K562 (cell line): ENCODE data around the gene ENSA. TPM values are rescaled to one million over a fixed set of nuclear protein-coding genes. Genes with fewer than 3 reads are reported as not detected.
"Not testable (repeated sequence)": the region's sequence is repeated elsewhere in the genome, so short reads cannot be mapped to it uniquely, and the experiment has no call there.

ENCODE experiments used
- ATAC-seq: fragments of 200-7000 bp; cut with Tn5 transposase; 3 replicates; pipeline ENCODE4 v1.9.1; 2020; ENCODE audit warnings: moderate library complexity
- BruUV-seq: library from RNA; stranded (reverse); fragments of 400-500 nt; replicated peaks from 2 replicates; lab custom pipeline; 2021; lab: Mats Ljungman, UMichigan
- CTCF ChIA-PET: fragments of 300-600 bp; formaldehyde crosslinking; extraction: SDS; loops from one replicate; lab custom pipeline; 2021; ENCODE audit warnings: low intra/inter-chr PET ratio; lab: Yijun Ruan, JAX
- POLR2A ChIA-PET: fragments of 300-600, 350-650 bp; sonication (Branson Sonifier 250); formaldehyde crosslinking; extraction: SDS; loops from one replicate; lab custom pipeline; 2021; ENCODE audit warnings: antibody characterized with exemption, inconsistent platforms; lab: Yijun Ruan, JAX
- DNase-seq, 4 experiments: peaks; one replicate each; pipeline versions ENCODE4 v3.0.0 to v3.0.0-alpha.2; 2011 to 2018; ENCODE audit warnings: low spot score in 3 of 4, mixed read lengths in 3 of 4; ENCODE audit errors: extremely low read depth in 1 of 4
- FAIRE-seq: peaks from 2 replicates; lab custom pipeline; 2011; peaks lifted over from hg19 to GRCh38; lab: Jason Lieb, UNC
- H2AFZ ChIP-seq: 2 replicates; pipeline ENCODE4 v1.6.0; 2011; ENCODE audit warnings: low read depth, low read length, control low read depth, inconsistent platforms
- H3K27ac ChIP-seq: fragments of 200-600 bp; 3 replicates; pipeline ENCODE4 v1.8.0; 2011; ENCODE audit warnings: low read depth, mild to moderate bottlenecking, control low read depth, inconsistent platforms, low read length, moderate library complexity, mixed read lengths; ENCODE audit errors: extremely low read depth
- H3K27me3 ChIP-seq, 2 experiments: fragments of 300-600 bp in 1 of 2; 2 replicates in 1 of 2; 3 replicates in 1 of 2; pipeline versions ENCODE4 v1.6.0 to v1.8.0; 2011; ENCODE audit warnings: inconsistent platforms in 2 of 2, low read length in 2 of 2, mild to moderate bottlenecking in 1 of 2, mixed read lengths in 1 of 2, moderate library complexity in 1 of 2; ENCODE audit not compliant: control insufficient read depth in 2 of 2, insufficient read depth in 2 of 2
- H3K36me3 ChIP-seq: fragments of 300-600 bp; 3 replicates; pipeline ENCODE4 v1.8.0; 2011; ENCODE audit warnings: mild to moderate bottlenecking, low read length, inconsistent platforms; ENCODE audit not compliant: control insufficient read depth, insufficient read depth
- H3K4me1 ChIP-seq, 2 experiments: fragments of 200-600 bp in 1 of 2; replicated peaks in 1 of 2; 2 replicates in 1 of 2; 3 replicates in 1 of 2; pipeline versions ENCODE4 v1.5.1 to v1.8.0; 2011; ENCODE audit warnings: inconsistent platforms in 2 of 2, low read length in 2 of 2, mild to moderate bottlenecking in 1 of 2, mixed read lengths in 1 of 2, moderate library complexity in 1 of 2; ENCODE audit not compliant: control insufficient read depth in 2 of 2, insufficient read depth in 2 of 2
- H3K4me2 ChIP-seq: 2 replicates; pipeline ENCODE4 v1.6.1; 2011; ENCODE audit warnings: low read length, control low read depth, inconsistent platforms, mixed read lengths; ENCODE audit not compliant: insufficient read depth
- H3K4me3 ChIP-seq: fragments of 200-600 bp; sonication (generic), shearing (Covaris generic); 2 replicates; pipeline ENCODE4 v1.5.1; 2016; ENCODE audit warnings: control low read depth, inconsistent platforms
- H3K79me2 ChIP-seq: fragments of 200-600 bp; 3 replicates; pipeline ENCODE4 v1.8.0; 2011; ENCODE audit warnings: low read length, inconsistent platforms; ENCODE audit not compliant: control insufficient read depth, insufficient read depth
- H3K9ac ChIP-seq, 2 experiments: 2 replicates each; pipeline versions ENCODE4 v1.6.0 to v1.6.1; 2011; ENCODE audit warnings: low read depth in 2 of 2, low read length in 2 of 2, control low read depth in 1 of 2, inconsistent platforms in 1 of 2, mild to moderate bottlenecking in 1 of 2, mixed read lengths in 1 of 2; ENCODE audit not compliant: insufficient read depth in 1 of 2
- H3K9me1 ChIP-seq: one replicate; pipeline ENCODE4 v1.6.0; 2011; ENCODE audit warnings: inconsistent platforms, mild to moderate bottlenecking, low read length, moderate library complexity; ENCODE audit not compliant: control insufficient read depth, insufficient read depth
- H3K9me3 ChIP-seq: replicated peaks from 2 replicates; pipeline ENCODE4 v1.5.1; 2011; ENCODE audit warnings: low read depth, low read length, inconsistent platforms; ENCODE audit not compliant: control insufficient read depth, insufficient read depth
- H4K20me1 ChIP-seq: replicated peaks from 2 replicates; pipeline ENCODE4 v1.6.1; 2011; ENCODE audit warnings: low read length, inconsistent platforms, mixed read lengths; ENCODE audit not compliant: control insufficient read depth, insufficient read depth
- ARID1B ChIP-seq: fragments of 450-650 bp; IDR thresholded peaks from 2 replicates; pipeline ENCODE4 v1.6.1; 2016; ENCODE audit warnings: antibody characterized with exemption, mild to moderate bottlenecking, inconsistent platforms
- CBFA2T3 ChIP-seq: fragments of 450-650 bp; IDR thresholded peaks from 2 replicates; pipeline ENCODE4 v1.6.1; 2017
- CXXC5 ChIP-seq: fragments of 250-450 bp; sonication (Bioruptor Pico); IDR thresholded peaks from 2 replicates; pipeline ENCODE4 v1.8.0; 2022; ENCODE audit warnings: inconsistent platforms, mild to moderate bottlenecking, moderate library complexity
- DPF2 ChIP-seq: fragments of 450-650 bp; IDR thresholded peaks from 2 replicates; pipeline ENCODE4 v1.6.1; 2016
- GATAD2A ChIP-seq: fragments of 450-650 bp; IDR thresholded peaks from 2 replicates; pipeline ENCODE4 v1.6.1; 2017
- KDM1A ChIP-seq, 2 experiments: fragments of 450-650 bp; IDR thresholded peaks; 2 replicates each; pipeline ENCODE4 v1.6.1; 2016; ENCODE audit warnings: mild to moderate bottlenecking in 2 of 2
- MCM5 ChIP-seq: fragments of 450-650 bp; IDR thresholded peaks from 2 replicates; pipeline ENCODE4 v1.6.1; 2016; ENCODE audit warnings: low read depth
- SMAD4 ChIP-seq: fragments of 250-450 bp; sonication (Bioruptor Pico); conservative IDR thresholded peaks from 2 replicates; pipeline ENCODE4 v1.8.0; 2021; ENCODE audit warnings: inconsistent platforms, mild to moderate bottlenecking, moderate library complexity
- SMARCA4 ChIP-seq: fragments of 450-650 bp; IDR thresholded peaks from 2 replicates; pipeline ENCODE4 v1.6.1; 2016
- SMARCE1 ChIP-seq: fragments of 450-650 bp; IDR thresholded peaks from 2 replicates; pipeline ENCODE4 v1.7.1; 2016; ENCODE audit warnings: mild to moderate bottlenecking
- SOX6 ChIP-seq: fragments of 450-650 bp; IDR thresholded peaks from 2 replicates; pipeline ENCODE4 v1.6.1; 2014; ENCODE audit warnings: mild to moderate bottlenecking
- TCFL5 ChIP-seq: fragments of 250-450 bp; sonication (Bioruptor Pico); conservative IDR thresholded peaks from 2 replicates; pipeline ENCODE4 v1.6.1; 2021; ENCODE audit warnings: mild to moderate bottlenecking, moderate library complexity, matching md5 sums
- TOE1 ChIP-seq, 2 experiments: fragments of 450-650 bp in 1 of 2; sonication (generic) in 1 of 2; formaldehyde crosslinking in 1 of 2; IDR thresholded peaks; 2 replicates each; pipeline versions ENCODE4 v1.7.1 to v1.8.0; 2016 to 2022; ENCODE audit warnings: borderline replicate concordance in 2 of 2, mild to moderate bottlenecking in 2 of 2, antibody characterized with exemption in 1 of 2, inconsistent platforms in 1 of 2, low read depth in 1 of 2, missing genetic modification reagents in 1 of 2, moderate library complexity in 1 of 2
- ZNF717 ChIP-seq: fragments of 250-450 bp; sonication (Bioruptor Pico); IDR thresholded peaks from 2 replicates; pipeline ENCODE4 v1.5.0; 2021
- ZNF77 ChIP-seq: fragments of 250-450 bp; sonication (Bioruptor Pico); IDR thresholded peaks from 2 replicates; pipeline ENCODE4 v1.5.0; 2020
- WGBS: fragments of 100-300 bp; shearing (Covaris generic); methylation state at CpG from one replicate; pipeline ENCODE4 v1.1.6; 2016; ENCODE audit warnings: low coverage, mixed read lengths; ENCODE audit not compliant: insufficient coverage; ENCODE audit errors: missing lambda C conversion rate; 5-methylcytosine and 5-hydroxymethylcytosine counted together
- in situ Hi-C: fragments of 300-500 bp; cut with MboI; formaldehyde crosslinking; loops from 4 replicates; pipeline ENCODE4 v1.15.0; 2018; ENCODE audit warnings: inconsistent platforms, mixed read lengths
- intact Hi-C: fragments of 100-400 bp; cut with micrococcal nuclease; formaldehyde crosslinking; loops from 2 replicates; pipeline ENCODE4 v1.14.2; 2022
- polyA plus RNA-seq, 8 experiments: library from polyadenylated mRNA; depleted of rRNA in 4 of 8; stranded (reverse) in 5 of 8; unstranded in 3 of 8; fragments of >200 nt; fragmentation: Nextera tagmentation in 2 of 8; fragmentation: Illumina TruSeq in 1 of 8; extraction: Ambion mirVana in 2 of 8; extraction: Trizol in 1 of 8; gene quantifications; 2 replicates each; pipeline versions ENCODE4 v1.2.1 to v1.2.3, GENCODE V29; 2011 to 2014; ENCODE audit warnings: inconsistent platforms in 1 of 8, missing spikeins in 1 of 8
- total RNA-seq, 7 experiments: library from RNA; depleted of rRNA in 6 of 7; stranded (reverse); fragments of >200 nt in 6 of 7; fragmentation: Illumina TruSeq in 2 of 7; extraction: Trizol in 2 of 7; gene quantifications; 2 replicates each; pipeline versions ENCODE4 v1.2.1 to v1.2.3, GENCODE V29; 2011 to 2021; ENCODE audit warnings: low replicate concordance in 1 of 7

ENSA gene
- total and polyA plus RNA-seq, 9 of the 15 experiments (the other 6 are each of a cell fraction or from before 2014, with no cell fraction given) = 68.1 to 605 (median 188) TPM

DNA sequence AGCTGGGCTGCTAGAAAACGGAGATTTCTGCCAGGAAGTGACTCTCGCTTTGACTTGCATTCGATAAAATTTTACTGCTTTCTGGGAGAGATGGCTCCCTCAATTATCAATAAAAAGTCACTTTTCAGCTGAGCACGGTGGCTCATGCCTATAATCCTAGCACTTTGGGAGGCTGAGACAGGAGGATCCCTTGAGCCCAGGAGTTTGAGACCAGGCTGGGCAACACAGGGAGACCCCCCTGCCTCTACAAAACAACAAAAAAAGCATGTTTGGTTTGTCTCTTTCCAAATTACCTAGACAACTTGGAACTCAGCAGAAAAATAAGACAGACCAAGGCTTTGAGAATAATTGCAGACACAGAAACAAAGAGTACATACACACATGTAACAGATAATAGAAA is 12.9 kb upstream of the ENSA start:
- no peak overlapping the region for H3K4me3 ChIP-seq
- ChIA-PET POLR2A (interaction anchor here (0.9 kb wide), 1 partner anchor 14 kb away, joined by 3 read pairs; no protein-coding TSS in a partner anchor), CTCF (no interaction called here)
- no peaks in the 10 kb centered on the region for H3K9me3 ChIP-seq
- no peaks in the 10 kb centered on the region for H3K79me2 ChIP-seq
- H3K9me1 ChIP-seq = no peaks in the 10 kb centered on the region
- no TSS peak for BruUV-seq
- H3K4me2 ChIP-seq = no peak overlapping the region
- WGBS = 57% methylated on average over 4 of the region's 4 CpGs
- FAIRE-seq (no peak), DNase-seq (no peak), ATAC-seq (no peak)
- peaks cover 12% of the 10 kb centered on the region; the same call in 2 of the 3 replicates for H3K36me3 ChIP-seq
- H4K20me1 ChIP-seq = no peaks in the 10 kb centered on the region
- TF ChIP-seq ZNF77 (CRISPR knock-in tag) (no peak), TCFL5 (no peak), MCM5 (no peak), ZNF717 (CRISPR knock-in tag) (no peak)
- peaks cover 2 to 6% of the 10 kb centered on the region in 2 experiments; a peak in 4 of 5 replicates for H3K4me1 ChIP-seq
- H2AFZ ChIP-seq = no peak overlapping the region
- intact Hi-C loops = no loop called here
- H3K27ac ChIP-seq = peak overlapping the region; percentile 29; the same call in 1 of the 3 replicates
- H3K27me3 ChIP-seq = no peaks in the 10 kb centered on the region
- in situ Hi-C loops = no loop called here
- no peak overlapping the region for H3K9ac ChIP-seq

DNA sequence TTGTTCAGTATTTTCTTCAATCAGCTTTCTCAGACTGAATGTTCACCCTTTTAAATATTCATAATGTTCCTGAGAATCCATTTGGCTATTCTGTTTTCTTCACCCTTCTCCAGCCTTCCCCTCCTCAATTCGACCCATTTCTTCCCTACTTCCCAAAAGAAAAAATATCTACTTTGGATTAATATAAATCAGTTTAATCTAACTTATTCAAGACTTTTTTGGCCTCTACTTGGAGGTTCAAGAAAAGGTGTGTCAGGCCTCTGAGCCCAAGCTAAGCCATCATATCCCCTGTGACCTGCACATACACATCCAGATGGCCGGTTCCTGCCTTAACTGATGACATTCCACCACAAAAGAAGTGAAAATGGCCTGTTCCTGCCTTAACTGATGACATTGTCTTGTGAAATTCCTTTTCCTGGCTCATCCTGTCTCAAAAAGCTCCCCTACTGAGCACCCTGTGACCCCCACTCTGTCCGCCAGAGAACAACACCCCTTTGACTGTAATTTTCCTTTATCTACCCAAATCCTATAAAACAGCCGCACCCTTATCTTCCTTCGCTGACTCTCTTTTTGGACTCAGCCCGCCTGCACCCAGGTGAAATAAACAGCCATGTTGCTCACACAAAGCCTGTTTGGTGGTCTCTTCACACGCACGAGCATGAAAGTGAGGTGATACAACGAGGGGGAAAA is 11.9 kb upstream of the ENSA start:
- H3K9me1 ChIP-seq; DNase-seq; H4K20me1 ChIP-seq; BruUV-seq; H3K36me3 ChIP-seq; H3K4me1 ChIP-seq; H3K4me3 ChIP-seq; H3K27me3 ChIP-seq; FAIRE-seq; H3K9me3 ChIP-seq; CTCF ChIA-PET; H3K4me2 ChIP-seq; H3K79me2 ChIP-seq; TF ChIP-seq TOE1 (CRISPR knock-in tag; IDR thresholded peaks at IDR 0.05; ENCODE audit: borderline replicate concordance, low read depth): not testable (repeated sequence)
- 6% methylated on average over 8 of the region's 9 CpGs for WGBS
- POLR2A ChIA-PET = interaction anchor here (0.6 to 1.1 kb wide), 3 partner anchors 13 to 689 kb away, joined by 3 read pairs; no protein-coding TSS in a partner anchor
- Histone ChIP-seq H2AFZ (peak overlapping the region; percentile 0; the same call in 1 of the 2 replicates), H3K9ac (peak overlapping the region in 1 of 2 experiments; percentile 48; a peak in 1 of 4 replicates)
- peak; percentile 55 for ATAC-seq
- TF ChIP-seq SOX6 (peak; percentile 15; the same call in 1 of the 2 replicates), CBFA2T3 (peak; percentile 57), DPF2 (peak; percentile 72), SMAD4 (CRISPR knock-in tag) (0 out of 2 replicates have a peak, but pooled peaks have one; percentile 21), GATAD2A (0 out of 2 replicates have a peak, but pooled peaks have one; percentile 67), TOE1 (IDR thresholded peaks at IDR 0.05; ENCODE audit: borderline replicate concordance) (0 out of 2 replicates have a peak, but pooled peaks have one; percentile 12), SMARCA4 (peak; percentile 66; the same call in 1 of the 2 replicates), KDM1A (IDR thresholded peaks at IDR 0.05) (0 out of 4 replicates have a peak, but pooled peaks of 1 of the 2 experiments have one; percentile 6), ARID1B (peak; percentile 74), SMARCE1 (peak; percentile 69; the same call in 1 of the 2 replicates), CXXC5 (CRISPR knock-in tag) (0 out of 2 replicates have a peak, but pooled peaks have one; percentile 32)
- TF ChIP-seq, all 486 proteins: peak for 11; not testable (repeated sequence) for 475
- in situ Hi-C loops, intact Hi-C loops: not testable (repeated sequence)
- H3K27ac ChIP-seq = 0 out of 3 replicates have a peak overlapping the region, but pooled peaks have one; percentile 29
